ENCODE data around the gene GNLY.

GNLY gene

DNA sequence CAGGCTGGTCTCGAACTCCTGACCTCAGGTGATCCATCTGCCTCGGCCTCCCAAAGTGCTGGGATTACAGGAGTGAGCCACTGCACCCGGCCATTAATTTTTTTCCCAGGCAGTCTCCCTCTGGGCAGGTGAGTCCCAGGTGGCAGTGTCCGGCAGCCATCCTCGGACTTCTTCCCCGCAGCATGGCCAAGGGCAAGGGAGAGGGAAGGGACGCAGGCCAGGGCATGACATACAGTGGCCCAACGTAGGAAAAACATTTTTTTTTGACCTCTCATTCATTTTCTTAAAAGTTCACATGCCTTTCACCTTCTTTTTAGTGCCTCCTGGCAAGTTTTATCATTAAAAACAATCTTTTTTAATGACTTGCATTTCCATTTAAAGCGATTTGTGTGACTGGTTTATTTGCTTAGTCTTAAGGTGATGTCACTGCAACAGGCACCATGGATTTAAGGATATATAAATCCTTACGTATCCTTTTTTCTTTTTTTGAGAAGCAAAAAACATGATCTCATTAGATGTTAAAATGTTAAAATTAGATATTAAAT is 36.6 kb downstream of the GNLY start:
- no peak for DNase-seq

DNA sequence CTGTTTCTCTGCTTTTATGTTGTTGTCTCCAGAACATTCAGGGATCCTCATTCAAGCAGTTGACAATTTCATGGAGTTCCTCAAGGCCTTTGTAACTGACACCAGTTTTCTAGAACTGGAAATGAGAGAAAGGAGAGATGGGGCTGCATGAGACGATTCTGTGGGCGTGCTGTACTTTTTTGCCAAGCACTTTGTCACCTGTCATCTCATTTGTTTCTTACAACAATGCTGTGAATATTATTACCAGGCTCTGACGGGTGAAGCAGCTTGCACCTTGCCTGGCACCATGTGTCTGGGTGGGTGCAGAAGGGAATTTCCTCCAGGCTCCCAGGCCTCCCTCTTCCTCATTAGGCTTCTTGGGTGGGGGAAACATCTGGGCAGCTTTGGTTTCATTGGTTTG is 37.4 kb downstream of the GNLY start:
- DNase-seq = no peak

DNA sequence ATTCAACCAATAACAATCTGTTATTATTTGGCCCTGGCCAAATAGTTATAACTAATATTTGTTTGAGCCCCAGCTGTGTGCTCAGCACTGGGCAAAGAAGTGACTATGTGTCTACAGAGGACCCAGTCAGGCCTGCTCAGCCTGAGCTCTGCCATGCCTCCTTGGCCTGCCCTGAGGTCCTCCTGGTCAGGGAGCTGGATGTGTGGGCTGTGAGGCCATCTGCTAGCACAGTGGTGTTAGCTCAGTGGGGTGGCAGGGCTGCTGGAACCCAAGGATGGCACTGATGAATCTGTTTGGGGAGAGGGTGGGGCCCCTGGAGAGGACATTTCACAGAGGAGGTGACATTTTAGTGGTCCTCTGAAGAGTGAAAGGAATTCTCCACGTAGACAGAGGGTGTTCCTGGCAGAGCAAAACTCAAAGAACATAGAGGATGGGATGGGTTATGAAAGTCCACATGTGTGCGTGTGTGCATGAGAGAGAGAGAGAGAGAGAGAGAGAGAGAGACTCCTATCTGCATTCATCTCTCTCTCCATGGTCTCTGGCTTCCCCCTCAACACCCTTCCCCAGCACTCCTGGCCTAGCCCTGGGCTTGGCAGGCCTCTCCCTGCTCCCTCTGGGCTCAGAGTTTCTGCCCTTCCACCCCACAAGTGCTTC is 38.4 kb downstream of the GNLY start:
- DNase-seq = no peak

DNA sequence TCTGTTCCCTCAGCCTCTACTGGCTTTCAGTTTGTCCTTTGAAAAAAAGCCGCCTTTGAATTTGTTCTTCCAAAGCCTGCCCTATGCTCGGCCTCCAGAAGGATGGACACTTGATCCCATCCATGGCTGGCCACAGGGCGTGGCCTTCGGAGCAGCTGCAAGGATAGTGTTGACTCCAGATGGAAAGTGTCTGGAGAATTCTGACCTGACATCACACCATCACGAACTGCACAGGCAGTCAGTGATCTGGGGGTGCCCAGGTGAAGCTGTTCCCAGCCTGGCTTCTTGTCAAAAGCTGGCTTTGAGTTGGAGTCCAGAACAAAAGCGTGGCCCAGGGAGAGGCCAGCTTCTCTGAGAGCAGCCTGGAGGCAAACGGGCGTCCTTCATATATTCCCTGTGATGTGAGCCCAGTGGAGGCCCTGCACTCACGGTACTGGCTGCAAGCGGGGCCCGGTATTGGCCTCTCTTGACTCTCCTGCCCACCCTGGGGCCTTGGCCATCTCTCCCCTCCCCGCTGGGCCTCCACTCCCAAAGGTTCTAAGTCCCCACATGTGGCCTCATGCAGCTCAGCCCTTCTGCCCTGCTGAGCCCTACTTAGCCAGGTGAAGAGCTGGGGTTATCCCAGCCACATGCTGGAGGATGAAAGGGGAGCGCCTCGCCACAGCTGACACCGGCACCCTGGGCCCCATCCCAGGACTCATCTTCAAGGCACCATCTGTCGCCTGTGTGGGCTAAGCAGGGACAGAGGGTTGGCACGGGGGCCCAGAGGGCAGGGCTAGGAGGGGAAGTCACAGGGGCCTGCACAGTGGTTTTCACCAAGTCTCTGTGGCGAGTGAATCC is 39.2 kb downstream of the GNLY start:
- peak; percentile 47 for DNase-seq

DNA sequence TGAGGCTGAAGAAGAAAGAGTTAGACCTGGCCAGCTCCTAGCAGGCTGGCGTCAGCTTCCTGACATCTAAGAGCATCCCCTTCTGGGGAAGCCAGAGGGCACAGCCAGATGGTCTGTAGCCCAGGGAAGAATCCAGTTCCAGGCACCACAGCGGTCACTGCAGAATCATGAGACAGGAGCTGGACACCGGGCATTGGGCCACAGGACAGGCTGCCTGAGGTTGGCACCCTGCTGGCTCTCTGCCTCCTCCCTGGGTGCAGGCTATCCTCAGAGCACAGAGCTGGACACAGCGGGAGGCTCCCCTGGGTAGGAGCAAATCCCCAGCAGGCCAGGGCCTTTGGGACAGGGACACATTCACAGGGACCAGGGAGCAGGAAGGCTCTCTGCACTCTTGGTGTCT is 39.9 kb downstream of the GNLY start:
- no peak for DNase-seq

DNA sequence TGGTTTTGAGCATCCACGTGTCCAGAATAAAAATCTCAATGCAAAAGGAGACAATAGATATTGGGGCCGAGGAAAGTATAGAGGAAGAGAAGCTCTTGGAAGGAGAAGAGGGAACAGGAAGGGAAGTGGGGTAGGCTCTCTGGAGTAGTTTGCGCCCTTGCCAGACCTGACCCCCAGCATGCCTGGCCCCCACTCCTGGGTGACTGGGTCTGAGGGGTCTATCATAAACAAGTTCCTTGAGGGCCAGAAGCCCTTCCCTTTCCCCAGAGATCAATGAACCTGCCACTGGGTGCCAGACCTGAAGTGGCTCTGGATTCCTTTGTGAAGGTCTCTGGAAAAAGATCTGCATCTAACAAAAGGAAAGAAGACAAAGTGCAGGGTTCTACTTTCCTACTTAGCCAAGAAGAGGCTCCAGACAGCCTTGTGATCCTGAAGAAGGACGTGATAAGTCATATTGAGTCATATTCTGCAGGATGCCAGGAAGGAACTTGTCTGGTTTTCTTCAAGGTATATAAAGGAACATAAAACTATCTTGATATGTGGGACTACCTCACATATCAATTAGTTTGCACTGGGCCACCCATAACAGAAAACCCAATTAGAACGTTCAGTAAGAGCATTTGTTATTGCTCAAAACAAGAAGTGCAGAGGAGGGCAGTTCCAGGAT is 40.9 kb downstream of the GNLY start:
- no peak for DNase-seq

DNA sequence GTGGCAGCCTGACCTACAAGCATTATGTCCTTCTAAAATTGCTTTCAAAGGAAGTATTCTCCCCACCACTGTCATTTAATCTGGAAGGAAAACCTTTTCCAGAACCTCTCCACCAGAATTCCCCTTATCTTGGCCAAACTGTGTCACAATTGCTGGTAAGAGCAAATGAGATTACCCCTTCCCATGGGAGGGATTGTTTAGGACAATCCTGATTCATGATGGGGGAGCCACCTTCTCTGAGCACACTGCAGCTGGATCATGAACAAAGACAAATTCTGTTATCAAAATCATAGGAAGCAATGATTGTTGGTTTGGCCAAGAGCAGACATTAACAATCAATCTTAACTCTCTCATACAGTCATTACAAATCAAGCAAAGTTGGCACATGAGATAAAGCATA is 41.5 kb downstream of the GNLY start:
- DNase-seq = no peak

DNA sequence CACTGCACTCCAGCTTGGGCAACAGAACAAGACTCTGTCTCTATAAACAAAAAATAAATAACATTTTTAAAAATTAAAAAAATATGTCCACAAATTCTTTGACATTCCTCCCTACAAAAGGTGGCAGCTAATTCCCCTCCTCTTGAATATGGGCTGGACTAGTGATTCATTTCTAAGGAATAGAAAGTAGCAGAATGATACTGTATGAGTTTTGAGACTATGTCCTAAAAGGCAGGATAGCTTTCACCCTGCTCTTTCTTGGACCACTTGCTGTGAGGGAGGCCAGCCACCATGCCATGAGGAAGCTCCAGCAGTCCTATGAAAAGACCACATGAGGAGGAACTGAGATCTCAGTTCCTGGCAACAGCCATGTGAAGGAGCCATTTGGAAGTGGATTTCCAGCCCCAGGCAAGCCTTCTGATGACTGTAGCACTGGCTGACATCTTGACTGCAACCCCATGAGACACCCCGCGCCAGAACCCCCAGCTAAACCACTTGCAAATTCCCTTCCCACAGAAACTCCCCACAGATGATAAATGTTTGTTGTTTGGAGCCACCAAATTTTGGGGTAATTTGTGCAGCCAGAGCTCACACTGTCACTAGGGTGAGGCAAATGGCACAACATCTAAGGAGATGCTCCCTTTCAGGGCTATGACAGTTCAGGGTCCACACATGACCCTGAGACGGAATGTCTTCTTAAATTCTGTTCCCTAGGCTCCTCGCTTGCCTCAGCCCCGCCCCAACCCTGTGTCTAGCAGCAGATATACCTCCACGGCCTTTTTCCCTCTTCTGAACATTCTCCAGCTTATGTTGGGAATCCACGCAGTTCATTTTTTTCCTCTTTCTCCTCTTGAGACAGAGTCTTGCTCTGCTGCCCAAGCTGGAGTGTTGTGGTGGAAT is 42.5 kb downstream of the GNLY start:
- DNase-seq = no peak

DNA sequence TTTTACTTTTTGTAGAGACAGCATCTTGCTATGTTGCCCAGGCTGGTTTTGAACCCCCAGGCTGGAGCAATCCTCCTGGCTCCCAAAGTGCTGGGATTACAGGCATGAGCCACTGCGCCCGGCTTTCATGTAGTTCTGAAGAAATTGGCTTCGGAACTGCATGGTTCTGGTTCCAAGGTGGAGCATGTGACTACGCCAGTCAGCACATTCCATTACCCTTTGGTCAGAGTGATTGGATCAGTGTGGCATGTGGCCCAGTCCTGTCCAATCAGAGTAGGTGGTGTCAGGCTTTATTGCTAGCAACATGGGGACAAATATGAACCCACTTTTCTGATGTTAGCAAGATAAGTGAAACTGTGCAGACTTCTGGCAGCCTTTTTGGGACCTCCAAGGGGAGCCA is 43.3 kb downstream of the GNLY start:
- no peak for DNase-seq

DNA sequence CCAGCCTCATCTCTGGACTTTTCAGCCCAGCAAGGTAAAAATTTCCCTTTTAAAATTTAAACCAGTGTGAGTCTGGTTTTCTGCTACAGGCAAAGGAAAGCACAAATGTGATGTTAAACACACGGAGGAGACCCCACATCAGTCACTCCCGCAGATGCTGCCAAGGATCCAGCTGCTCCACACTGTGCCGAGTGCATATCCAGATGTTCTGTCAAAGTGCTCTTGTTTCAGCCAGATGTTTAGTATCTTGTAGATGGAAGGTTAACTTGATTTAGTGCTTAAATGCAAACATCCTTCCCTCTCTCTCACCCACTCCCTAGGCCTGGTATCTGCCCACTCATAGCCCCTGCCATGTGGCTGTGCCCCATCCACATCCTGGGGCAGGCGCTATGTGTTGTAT is 43.8 kb downstream of the GNLY start:
- DNase-seq = no peak

DNA sequence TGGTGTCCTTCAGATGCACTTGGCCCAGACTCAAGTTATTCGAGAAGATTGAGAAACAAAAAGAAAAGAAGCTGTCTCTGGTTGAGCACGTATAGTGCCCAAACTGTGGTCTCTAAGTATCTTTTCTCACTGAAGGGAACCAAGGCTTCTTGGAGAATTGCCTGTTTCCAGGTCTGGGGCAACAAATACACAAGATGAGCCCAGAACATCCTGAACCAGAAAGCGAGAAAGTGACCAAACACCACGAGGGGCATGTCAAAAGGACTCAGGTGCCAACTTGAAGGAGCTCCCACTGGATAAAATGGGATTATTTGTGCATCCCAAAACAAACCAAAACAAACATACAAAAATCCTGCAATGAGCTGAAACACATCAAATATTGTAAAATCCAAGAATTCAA is 46.0 kb downstream of the GNLY start:
- no peak for DNase-seq

DNA sequence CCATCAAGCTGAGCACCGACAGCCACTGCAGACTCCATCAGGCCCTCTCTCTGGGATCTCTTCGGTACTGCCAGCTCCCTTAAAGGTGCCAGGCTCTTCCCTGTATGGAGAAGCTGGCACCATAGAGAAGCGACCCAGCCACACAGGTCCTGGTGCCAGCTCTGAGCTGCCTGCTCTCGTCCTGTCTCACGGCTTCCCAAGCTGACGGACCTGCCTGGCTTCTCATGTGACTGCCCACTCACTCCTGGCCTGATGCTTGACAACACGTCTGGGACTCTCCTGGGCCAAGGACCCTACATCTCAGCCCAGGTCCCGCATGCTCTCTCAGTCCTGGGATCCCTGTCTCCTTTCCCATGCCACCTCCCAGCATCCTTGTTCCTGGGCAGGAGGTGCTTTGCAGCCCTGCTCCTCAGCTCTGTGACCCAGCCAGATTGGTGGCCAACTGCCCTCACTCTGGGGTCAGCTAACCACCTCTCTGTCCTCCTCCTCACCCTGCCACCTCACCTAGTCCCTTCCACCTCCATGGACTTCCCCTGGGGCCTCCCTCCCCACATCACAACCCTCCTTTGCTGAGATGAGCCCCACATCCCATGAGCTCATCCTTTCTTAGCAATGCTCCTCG is 47.2 kb downstream of the GNLY start:
- DNase-seq = no peak

DNA sequence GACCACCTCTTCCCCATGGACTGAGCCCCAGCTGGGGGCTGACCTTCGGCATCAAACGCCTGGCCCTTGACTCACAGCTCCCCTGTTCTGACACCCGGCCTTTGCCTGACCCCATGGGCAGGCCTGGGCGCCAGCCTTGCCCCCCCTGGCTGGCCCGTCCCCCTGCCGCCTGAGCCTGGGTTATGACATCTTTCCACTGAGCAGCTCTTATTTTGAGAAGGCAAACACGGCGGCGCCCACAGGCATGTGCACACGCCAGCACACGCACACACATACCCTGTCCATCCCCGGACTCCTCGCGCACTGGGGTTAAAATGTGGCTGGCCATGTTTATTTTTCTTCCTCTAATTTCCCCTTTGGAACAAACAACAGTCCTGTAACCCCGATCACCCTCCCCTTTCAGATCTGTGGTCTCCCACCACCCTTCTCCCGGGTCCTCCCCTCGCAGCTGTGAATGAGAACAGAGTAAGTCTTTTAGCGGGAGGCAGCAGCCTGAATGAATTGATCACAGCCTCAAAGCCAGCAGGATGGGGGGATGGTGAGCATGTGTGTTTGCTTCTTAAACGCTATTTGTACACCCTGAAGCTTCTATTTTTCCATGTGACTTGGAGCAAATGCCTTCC is 47.8 kb downstream of the GNLY start:
- DNase-seq = no peak

DNA sequence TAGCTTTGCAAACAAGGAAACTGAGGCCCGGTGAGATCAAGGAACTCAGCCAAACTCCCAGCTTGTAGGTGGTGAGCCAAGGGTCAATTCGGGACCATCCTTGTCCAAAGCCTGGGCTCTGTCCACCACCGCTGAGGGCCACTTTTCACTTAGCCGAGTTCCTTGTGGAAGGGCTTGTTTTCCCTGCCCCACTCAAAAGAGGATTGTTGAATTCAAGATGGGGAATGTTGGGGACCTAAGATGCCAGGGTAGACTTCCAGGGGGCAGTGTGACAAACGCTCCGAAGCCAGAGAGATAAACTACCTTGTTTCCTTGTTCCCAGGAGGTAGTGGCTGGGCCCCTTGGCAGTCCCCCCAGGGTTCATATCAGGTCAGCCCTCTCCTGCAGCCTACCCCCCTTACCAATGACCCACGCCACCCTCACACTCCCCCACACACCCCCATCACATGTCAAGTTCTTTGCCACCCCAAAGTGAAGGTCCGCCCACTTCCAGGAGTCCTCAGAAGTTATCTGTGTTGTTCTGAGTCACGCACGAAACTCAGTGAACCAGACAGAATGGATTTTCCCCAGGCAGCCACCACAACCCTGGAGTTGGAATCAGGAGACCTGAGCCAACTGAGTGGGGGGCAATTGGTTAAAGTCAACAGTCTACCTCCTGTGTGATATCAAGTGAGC is 49.3 kb downstream of the GNLY start:
- no peak for DNase-seq

DNA sequence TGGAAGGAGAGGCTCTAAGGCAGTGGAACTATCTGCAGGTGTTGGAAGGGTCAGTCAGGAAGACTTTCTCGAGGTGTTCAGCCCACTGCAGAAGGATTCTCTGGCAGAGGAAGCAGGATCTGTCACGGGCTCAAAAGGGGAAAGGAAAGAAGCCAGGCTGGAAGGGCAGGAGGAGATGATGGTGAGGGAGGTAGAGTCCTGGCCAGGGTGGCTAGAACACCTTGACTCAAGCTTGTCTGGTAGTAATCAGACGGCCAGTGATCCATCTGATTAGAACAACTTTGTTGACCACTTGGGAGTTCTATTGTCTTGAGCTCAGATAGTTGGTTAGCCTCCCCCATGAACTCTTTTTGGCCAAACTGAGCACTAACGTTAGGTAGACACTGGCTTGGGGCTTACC is 49.9 kb downstream of the GNLY start:
- DNase-seq = no peak

DNA sequence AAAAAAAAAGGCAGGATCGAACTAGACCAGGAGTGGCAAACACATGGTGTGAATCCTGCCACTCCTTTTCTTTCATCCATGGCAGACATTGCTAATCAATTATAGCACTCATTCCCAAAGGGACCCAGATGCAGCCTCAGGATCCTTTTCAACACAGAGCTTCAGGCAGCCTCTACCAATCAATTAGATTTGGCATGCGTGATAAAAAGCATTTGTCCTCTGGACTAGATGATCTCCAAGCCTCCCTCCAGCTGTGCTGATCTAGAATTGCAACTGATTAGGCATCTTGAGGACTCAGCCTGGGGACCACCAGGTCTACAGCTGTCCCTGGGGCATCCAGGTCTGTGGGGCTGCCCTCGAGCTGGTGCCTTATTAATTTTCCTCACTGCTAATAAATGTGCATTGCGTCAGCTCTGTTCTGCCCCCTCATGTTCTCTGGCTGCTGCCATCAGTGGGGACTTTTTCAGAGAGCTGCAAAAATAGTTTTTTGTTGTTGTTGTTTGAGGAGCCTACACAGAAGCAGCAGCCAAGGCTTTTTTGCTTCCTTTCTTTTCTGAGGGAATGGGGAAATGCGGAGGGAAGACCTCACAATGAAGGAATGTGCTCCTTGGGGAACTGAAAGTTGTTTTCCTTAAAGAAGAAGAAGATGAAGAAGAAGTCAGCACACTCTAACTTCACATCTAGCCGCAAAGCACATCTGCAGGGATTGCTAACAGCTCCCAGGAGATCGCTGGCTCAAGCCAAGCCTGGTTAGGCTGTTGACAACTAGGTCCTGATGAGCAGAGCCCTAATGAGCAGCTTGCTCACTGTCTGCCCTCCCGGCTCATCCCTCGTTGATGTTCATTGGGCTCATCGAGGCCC is 50.8 kb downstream of the GNLY start:
- no peak for DNase-seq

DNA sequence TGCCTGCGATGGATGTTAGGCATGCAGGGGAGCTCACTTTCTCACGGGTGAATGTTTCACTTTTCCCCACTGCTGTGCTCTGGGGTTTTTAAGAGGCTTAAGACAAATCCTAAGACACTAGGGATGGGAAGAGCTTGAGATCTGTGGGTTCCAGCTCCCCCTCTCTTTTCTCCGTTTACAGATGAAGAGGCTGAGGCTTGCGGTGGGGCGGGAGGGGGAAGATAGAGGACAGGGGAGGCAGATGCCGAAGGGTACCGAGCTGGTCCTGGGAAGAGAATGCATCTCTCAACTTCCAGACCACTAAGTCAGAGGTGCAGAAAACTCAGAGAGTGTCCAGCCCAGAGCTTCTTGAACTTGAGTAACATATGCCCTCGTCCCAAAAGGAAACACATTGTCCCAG is 51.5 kb downstream of the GNLY start:
- DNase-seq = no peak

DNA sequence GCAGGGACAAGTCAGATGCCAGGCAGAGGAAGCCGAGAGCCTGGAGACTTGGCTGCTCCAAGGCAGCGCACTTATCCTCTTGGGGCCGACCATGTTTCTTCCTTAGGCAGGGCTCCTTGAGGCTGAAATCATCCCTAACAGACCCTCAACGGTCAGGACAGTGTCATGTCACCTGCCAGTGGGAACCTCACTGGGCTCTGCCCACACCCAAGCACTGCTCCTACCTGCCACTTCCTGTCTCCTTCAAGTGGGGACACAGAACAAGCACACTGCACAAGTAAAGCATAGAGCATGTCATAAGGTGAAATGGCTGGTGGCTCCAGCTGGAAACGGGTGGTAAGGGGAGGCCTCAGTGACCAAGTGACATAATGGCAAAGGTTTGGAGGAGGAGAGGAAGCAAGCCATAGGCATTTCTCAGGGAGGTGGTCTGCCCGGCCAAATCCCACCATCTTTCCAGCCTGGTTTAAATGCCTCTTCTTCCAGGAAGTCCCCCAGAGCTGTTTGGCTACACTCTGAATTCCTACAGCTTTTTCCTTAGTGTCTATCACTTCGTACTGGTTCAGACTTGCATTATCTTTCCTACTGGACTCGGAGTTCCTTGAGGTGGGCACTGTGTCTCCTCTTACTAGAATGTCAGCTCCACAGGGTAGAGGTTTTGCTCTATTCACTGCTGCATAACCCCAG is 52.3 kb downstream of the GNLY start:
- DNase-seq = no peak

DNA sequence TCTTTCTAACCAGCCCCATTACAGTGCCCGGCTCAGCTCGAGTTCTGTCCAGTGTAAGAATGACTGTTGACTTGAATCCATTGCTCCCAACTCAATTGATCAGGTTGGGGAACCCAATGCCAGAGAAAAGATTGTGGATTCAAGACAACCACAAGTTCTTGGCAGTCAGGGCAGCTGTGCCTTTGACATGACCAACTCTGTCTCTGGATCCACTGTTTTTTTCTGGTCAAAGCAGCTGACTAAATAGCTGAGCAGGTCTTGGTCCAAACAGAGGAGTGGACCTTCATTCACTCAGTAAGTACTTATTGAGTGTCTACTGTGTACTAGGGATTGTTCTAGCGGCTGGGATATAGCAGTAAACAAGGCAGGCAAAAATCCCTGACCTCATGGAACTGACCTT is 53.3 kb downstream of the GNLY start:
- no peak for DNase-seq

Measured in SHP77 treated with DMSO at 0.1 percent for 48 hours (cell line).